Ascending aorta (tissue), 2 donors: ENCODE data around the gene LMAN2L. TPM values are rescaled to one million over a fixed set of nuclear protein-coding genes. Genes with fewer than 3 reads are reported as not detected.

Experiments used
- DNase-seq, 2 donors: peaks; one replicate each; pipeline ENCODE4 v3.0.0-alpha.2; 2019; ENCODE audit warnings: low spot score in 2 of 2
- H3K27ac ChIP-seq, 2 donors: fragments of 200-600 bp; sonication (generic); one replicate each; pipeline ENCODE4 v1.5.1; 2016 to 2017; ENCODE audit warnings: mild to moderate bottlenecking in 1 of 2
- H3K27me3 ChIP-seq: fragments of 200-600 bp; sonication (generic); one replicate; pipeline ENCODE4 v1.5.1; 2017
- H3K36me3 ChIP-seq, 2 donors: fragments of 200-600 bp; sonication (generic); one replicate each; pipeline ENCODE4 v1.5.1; 2016
- H3K4me1 ChIP-seq, 2 donors: fragments of 200-600 bp; sonication (generic); one replicate each; pipeline ENCODE4 v1.5.1; 2016 to 2017; ENCODE audit warnings: mild to moderate bottlenecking in 1 of 2
- H3K4me3 ChIP-seq, 2 donors: fragments of 200-600 bp; sonication (generic); one replicate each; pipeline ENCODE4 v1.5.1; 2016 to 2017; ENCODE audit warnings: mild to moderate bottlenecking in 1 of 2
- H3K9me3 ChIP-seq, 2 donors: fragments of 200-600 bp; sonication (generic); one replicate each; pipeline ENCODE4 v1.5.1; 2016
- intact Hi-C: fragments of 100-400 bp; cut with DNase I; formaldehyde crosslinking; loops from one replicate; pipeline ENCODE4 v1.15.1; 2023
- total RNA-seq: library from RNA; depleted of rRNA; stranded (reverse); fragments of >200 nt; gene quantifications from one replicate; pipeline ENCODE4 v1.1.0, GENCODE V29; 2016
- TF ChIP-seq, protein P1 (sequence below), 3 experiments: fragments of 200-600 bp in 2 of 3; fragments of 450-650 bp in 1 of 3; sonication (generic) in 2 of 3; IDR thresholded peaks; one replicate each; pipeline ENCODE4 v1.5.1; 2016 to 2019; ENCODE audit warnings: antibody characterized with exemption in 3 of 3, mild to moderate bottlenecking in 1 of 3, moderate library complexity in 1 of 3

The LMAN2L gene
- total RNA-seq, 1 donor from 2014 or later = 9.5 TPM

DNA sequence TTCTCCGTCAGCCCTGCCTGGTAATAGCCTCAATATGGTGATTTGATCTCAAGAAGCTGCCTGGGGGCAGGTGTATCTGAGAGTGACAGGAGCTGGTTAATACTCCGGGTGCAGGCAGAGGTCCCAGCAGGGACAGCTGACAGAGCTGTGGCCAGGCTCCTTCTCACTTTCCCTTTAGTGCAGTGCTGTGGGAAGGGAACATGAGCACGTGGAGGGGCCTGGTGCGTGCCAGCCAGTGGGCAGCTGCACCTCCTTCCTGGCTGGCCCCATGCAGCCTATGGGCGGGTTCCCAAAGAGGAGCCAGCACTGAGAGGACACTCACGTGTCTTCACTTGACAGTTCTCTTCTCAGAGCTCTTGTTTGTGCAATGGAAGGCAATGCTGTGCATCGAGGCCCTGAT lies 29.9 kb upstream of the LMAN2L start:
- H3K36me3 ChIP-seq = peaks cover 0 to 2% of the 10 kb centered on the region in 2 donors

DNA sequence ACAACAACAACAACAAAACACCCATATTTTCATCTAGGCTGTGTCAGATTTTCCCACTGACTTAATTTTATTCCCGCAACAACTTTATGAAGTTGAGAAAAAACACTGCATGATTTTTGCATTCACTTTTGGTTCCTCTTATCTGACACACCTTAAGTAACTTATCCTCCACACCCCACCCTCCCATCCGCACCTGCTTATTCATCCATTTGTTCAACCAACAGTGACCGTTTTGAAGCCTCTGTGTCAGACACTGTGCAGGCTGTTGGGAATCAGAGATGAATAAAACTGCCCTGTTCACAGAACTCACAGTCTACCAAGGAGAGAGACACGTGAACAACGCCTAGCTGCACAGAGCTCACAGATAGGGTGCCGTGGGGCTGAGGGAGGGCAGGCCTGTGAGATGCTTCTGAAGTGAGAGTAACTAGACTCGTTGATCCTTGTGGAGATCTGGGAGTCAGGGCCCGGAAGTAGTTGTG lies 28.3 kb upstream of the LMAN2L start:
- no peak overlapping the region for H3K4me3 ChIP-seq
- intact Hi-C loops = no loop called here
- no peaks in the 10 kb centered on the region for H3K9me3 ChIP-seq
- peaks cover 0 to 2% of the 10 kb centered on the region in 2 donors for H3K36me3 ChIP-seq
- DNase-seq = no peak
- H3K4me1 ChIP-seq = peaks cover 0 to 11% of the 10 kb centered on the region in 2 donors
- no peak overlapping the region for H3K27ac ChIP-seq
- TF ChIP-seq, protein P1, sequence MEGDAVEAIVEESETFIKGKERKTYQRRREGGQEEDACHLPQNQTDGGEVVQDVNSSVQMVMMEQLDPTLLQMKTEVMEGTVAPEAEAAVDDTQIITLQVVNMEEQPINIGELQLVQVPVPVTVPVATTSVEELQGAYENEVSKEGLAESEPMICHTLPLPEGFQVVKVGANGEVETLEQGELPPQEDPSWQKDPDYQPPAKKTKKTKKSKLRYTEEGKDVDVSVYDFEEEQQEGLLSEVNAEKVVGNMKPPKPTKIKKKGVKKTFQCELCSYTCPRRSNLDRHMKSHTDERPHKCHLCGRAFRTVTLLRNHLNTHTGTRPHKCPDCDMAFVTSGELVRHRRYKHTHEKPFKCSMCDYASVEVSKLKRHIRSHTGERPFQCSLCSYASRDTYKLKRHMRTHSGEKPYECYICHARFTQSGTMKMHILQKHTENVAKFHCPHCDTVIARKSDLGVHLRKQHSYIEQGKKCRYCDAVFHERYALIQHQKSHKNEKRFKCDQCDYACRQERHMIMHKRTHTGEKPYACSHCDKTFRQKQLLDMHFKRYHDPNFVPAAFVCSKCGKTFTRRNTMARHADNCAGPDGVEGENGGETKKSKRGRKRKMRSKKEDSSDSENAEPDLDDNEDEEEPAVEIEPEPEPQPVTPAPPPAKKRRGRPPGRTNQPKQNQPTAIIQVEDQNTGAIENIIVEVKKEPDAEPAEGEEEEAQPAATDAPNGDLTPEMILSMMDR (IDR thresholded peaks at IDR 0.05) = no peak
- no peaks in the 10 kb centered on the region for H3K27me3 ChIP-seq

More for the DNA sequence above, 29.9 kb upstream of the LMAN2L start:
- no peak overlapping the region for H3K4me3 ChIP-seq
- no peaks in the 10 kb centered on the region for H3K9me3 ChIP-seq
- H3K27ac ChIP-seq = no peak overlapping the region
- TF ChIP-seq, protein P1 (IDR thresholded peaks at IDR 0.05) = no peak
- no peaks in the 10 kb centered on the region for H3K4me1 ChIP-seq
- DNase-seq = no peak
- intact Hi-C loops = no loop called here
- no peaks in the 10 kb centered on the region for H3K27me3 ChIP-seq

DNA sequence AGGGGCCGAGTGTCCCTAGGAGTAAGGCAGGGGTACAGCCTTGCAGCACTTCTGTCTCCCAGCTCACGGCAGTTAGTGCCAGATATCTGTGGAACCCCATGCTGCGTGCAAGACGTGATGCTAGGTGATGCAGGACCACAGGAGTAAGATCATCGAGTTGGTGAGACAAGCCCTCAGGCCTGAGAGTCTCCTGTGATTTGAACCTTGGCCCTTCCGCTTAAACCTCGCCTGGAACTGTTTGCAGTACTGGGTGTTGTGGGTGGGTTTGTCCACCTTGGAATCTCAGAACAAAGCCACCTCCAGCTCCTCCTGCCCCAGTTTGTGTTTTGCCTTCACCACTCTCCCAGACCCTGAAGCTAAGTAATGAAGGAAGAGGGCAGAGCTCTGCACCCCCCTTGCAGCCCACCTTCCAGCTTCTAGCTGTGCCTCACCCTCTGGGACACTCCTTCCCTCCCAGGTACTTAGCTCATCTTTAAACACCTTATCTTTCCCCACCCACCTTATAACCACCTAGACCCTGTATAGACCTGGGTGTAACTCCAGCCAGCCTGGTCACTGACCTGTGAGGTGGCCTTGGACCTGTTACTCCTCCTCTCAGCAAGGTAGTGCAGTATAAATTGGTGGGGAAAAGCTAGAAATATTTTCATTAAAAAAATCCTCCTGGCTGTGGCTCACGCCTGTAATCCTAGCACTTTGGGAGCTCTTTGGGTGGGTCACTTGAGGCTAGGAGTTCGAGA lies 27.4 kb upstream of the LMAN2L start:
- intact Hi-C loops = no loop called here
- TF ChIP-seq, protein P1 (IDR thresholded peaks at IDR 0.05) = no peak
- Histone ChIP-seq H3K36me3 (peaks cover 0 to 2% of the 10 kb centered on the region in 2 donors), H3K27ac (no peak overlapping the region), H3K4me3 (no peak overlapping the region), H3K27me3 (no peaks in the 10 kb centered on the region), H3K4me1 (peaks cover 2 to 16% of the 10 kb centered on the region in 2 donors), H3K9me3 (no peaks in the 10 kb centered on the region)
- no peak for DNase-seq

DNA sequence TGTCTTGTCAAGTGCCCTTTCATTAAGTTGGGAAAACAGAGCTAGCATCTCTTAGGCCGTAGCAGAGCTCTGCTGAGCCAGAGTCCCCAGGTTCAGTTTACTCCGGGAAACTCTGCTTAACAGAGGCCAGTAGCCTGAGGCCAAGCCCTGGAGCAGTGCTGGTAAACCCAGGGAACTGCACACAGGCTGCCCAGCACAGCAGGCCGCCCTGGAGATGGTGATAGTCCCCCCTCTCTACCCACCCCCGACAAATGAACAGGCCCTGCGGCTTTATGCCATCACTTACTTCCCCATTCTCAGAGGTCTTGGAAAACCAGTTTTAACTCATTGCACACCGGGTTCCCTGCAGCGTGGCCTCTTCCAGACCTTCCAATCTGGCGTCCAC lies 24.4 kb upstream of the LMAN2L start:
- Histone ChIP-seq H3K4me1 (peaks cover 10 to 20% of the 10 kb centered on the region in 2 donors), H3K9me3 (no peaks in the 10 kb centered on the region), H3K27me3 (no peaks in the 10 kb centered on the region), H3K27ac (peak overlapping the region; percentile 56 to 63), H3K36me3 (peaks cover 0 to 2% of the 10 kb centered on the region in 2 donors), H3K4me3 (peak overlapping the region; percentile 64 to 94)
- DNase-seq = no peak
- intact Hi-C loops = loop anchor here (5.0 kb wide), 4 partner anchors 38 to 348 kb away; partner anchors contain the start of gene ANKRD36
- TF ChIP-seq, protein P1 (IDR thresholded peaks at IDR 0.05) = no peak

DNA sequence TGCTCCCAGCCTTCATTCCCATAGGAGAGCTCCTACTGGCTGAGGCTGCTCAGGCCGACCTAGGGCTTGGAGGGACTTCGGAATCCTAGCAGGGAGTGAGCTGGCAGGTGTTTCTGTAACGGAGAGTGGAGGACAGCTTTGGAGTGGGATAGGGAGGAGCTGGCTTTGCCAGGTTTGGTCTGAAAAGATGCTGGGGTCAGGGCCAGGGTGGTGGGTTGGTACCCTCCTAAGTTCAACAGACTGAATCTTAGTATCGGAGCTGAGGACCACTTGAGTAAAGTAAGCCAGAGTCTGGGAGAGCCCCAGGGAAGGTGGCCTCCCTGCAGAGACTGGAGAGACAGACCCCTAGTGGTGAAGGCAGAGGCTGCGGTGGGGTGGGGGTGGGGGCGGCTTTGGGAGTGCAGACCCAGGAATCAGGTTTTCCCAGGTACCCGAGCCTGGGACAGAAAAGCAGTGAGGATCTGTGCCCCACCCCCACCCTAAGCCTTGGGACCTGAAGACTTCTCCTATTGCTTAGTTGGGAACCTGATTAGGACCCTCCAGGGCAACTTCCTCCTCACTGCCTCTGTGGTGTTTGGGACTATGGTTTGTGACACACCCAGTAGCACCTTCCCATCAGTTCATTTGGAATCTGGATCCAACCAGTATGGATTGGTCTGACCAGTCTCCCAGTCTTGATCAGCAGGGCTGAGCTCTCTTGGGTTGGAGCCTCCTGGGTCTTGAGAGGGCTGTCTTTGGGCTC lies 23.8 kb upstream of the LMAN2L start:
- peaks cover 0 to 2% of the 10 kb centered on the region in 2 donors for H3K36me3 ChIP-seq
- peaks cover 10 to 20% of the 10 kb centered on the region in 2 donors for H3K4me1 ChIP-seq
- intact Hi-C loops = loop anchor here (5.0 kb wide), 4 partner anchors 39 to 349 kb away; partner anchors contain the start of gene ANKRD36
- H3K27ac ChIP-seq = peak overlapping the region; percentile 56 to 63
- no peaks in the 10 kb centered on the region for H3K27me3 ChIP-seq
- H3K9me3 ChIP-seq = no peaks in the 10 kb centered on the region
- TF ChIP-seq, protein P1 (IDR thresholded peaks at IDR 0.05) = peak; percentile 8 to 51 (median 45)
- H3K4me3 ChIP-seq = peak overlapping the region; percentile 64 to 94
- no peak for DNase-seq
